GM23248 (cell line): ENCODE measurements around the gene UBAP2.

ENCODE experiments used
- EZH2 ChIP-seq: fragments of 200-600 bp; sonication (generic); IDR thresholded peaks from 2 replicates; pipeline ENCODE4 v1.6.1; 2018; ENCODE audit warnings: antibody characterized with exemption, mild to moderate bottlenecking; ENCODE audit not compliant: insufficient read depth, poor library complexity, severe bottlenecking
- EZH2phosphoT487 ChIP-seq: fragments of 200-600 bp; sonication (generic); IDR thresholded peaks from 2 replicates; pipeline ENCODE4 v1.6.1; 2018; ENCODE audit warnings: antibody characterized with exemption, moderate library complexity, mild to moderate bottlenecking, low read depth; ENCODE audit not compliant: insufficient read depth

DNA sequence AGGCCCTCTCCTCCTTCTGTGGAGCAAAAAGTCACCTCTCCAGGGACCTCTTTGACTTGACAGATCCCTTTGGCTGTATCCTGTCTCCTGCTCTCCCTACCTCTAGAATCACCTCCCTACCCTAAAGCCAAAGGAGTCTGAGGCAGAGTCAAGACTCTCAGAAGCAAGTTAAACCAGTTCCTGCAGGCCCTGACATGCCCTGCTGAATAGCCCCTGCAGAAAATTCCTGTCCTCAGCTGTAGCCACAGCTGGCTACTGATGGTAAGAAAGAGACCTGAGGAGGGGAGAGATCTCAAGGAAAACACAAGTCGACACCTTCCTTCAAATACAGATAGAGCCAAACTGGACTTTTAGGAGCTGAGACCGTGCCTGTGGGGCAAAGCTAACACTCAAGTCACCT, 23.7 kb upstream of the UBAP2 start:
- TF ChIP-seq EZH2: no peak
- no peak for TF ChIP-seq EZH2phosphoT487
